Liver (tissue), 9 donors: ENCODE data around the gene OSTF1. TPM values are rescaled to one million over a fixed set of nuclear protein-coding genes. Genes with fewer than 3 reads are reported as not detected.

Experiments used
- DNase-seq: peaks from one replicate; pipeline ENCODE4 v3.0.0-alpha.2; 2017; ENCODE audit warnings: low spot score
- H3K27ac ChIP-seq, 2 donors: one replicate each; pipeline ENCODE4 v1.7.0; 2013; ENCODE audit warnings: inconsistent platforms in 2 of 2, low read length in 2 of 2, control low read depth in 1 of 2, low read depth in 1 of 2, mild to moderate bottlenecking in 1 of 2
- H3K27me3 ChIP-seq, 4 donors: one replicate each; pipeline versions ENCODE4 v1.6.1 to v1.7.0; 2013; ENCODE audit warnings: low read length in 3 of 4, inconsistent platforms in 1 of 4, mild to moderate bottlenecking in 1 of 4, moderate library complexity in 1 of 4; ENCODE audit not compliant: control insufficient read depth in 4 of 4, insufficient read depth in 4 of 4
- H3K36me3 ChIP-seq, 4 donors: one replicate each; pipeline versions ENCODE4 v1.6.1 to v1.7.0; 2013; ENCODE audit warnings: low read length in 3 of 4, mild to moderate bottlenecking in 3 of 4, low read depth in 1 of 4, moderate library complexity in 1 of 4; ENCODE audit not compliant: control insufficient read depth in 4 of 4, insufficient read depth in 3 of 4
- H3K4me1 ChIP-seq, 4 donors: one replicate each; pipeline versions ENCODE4 v1.6.1 to v1.7.0; 2013; ENCODE audit warnings: low read length in 3 of 4, mild to moderate bottlenecking in 3 of 4, moderate library complexity in 1 of 4; ENCODE audit not compliant: control insufficient read depth in 4 of 4, insufficient read depth in 4 of 4
- H3K4me3 ChIP-seq, 3 donors: one replicate each; pipeline versions ENCODE4 v1.6.1 to v1.7.0; 2013; ENCODE audit warnings: low read length in 3 of 3, control low read depth in 1 of 3, low read depth in 1 of 3, mild to moderate bottlenecking in 1 of 3
- H3K9ac ChIP-seq, 2 donors: one replicate each; pipeline ENCODE4 v1.7.0; 2013; ENCODE audit warnings: low read length in 2 of 2, mild to moderate bottlenecking in 2 of 2, moderate library complexity in 2 of 2, control low read depth in 1 of 2, low read depth in 1 of 2
- H3K9me3 ChIP-seq, 4 donors: one replicate each; pipeline versions ENCODE4 v1.6.1 to v1.7.0; 2013; ENCODE audit warnings: low read length in 3 of 4; ENCODE audit not compliant: control insufficient read depth in 4 of 4
- CTCF ChIP-seq: fragments of 150-350 bp; IDR thresholded peaks from 2 replicates; pipeline ENCODE4 v1.5.1; 2017; ENCODE audit warnings: improper control_type of control experiment, low read depth, low read length; ENCODE audit not compliant: missing input control
- EGR1 ChIP-seq, 2 donors: IDR thresholded peaks; 2 replicates each; pipeline ENCODE4 v1.6.1; 2016 to 2018; ENCODE audit warnings: antibody characterized with exemption in 2 of 2, low read depth in 2 of 2
- FOXA1 ChIP-seq: IDR thresholded peaks from 2 replicates; pipeline ENCODE4 v1.6.1; 2016; ENCODE audit warnings: antibody characterized with exemption
- FOXA2 ChIP-seq: IDR thresholded peaks from 2 replicates; pipeline ENCODE4 v1.6.1; 2016; ENCODE audit warnings: antibody characterized with exemption
- GABPA ChIP-seq, 2 donors: IDR thresholded peaks in 1 of 2; conservative IDR thresholded peaks in 1 of 2; 2 replicates each; pipeline ENCODE4 v1.6.1; 2016; ENCODE audit warnings: antibody characterized with exemption in 2 of 2, mild to moderate bottlenecking in 1 of 2, moderate library complexity in 1 of 2
- HNF4A ChIP-seq, 2 donors: conservative IDR thresholded peaks; 2 replicates each; pipeline ENCODE4 v1.6.1; 2016; ENCODE audit warnings: antibody characterized with exemption in 2 of 2, mild to moderate bottlenecking in 2 of 2
- HNF4G ChIP-seq: IDR thresholded peaks from 2 replicates; pipeline ENCODE4 v1.6.1; 2016; ENCODE audit warnings: antibody characterized with exemption
- JUND ChIP-seq, 2 donors: IDR thresholded peaks; 2 replicates each; pipeline ENCODE4 v1.6.1; 2016; ENCODE audit warnings: antibody characterized with exemption in 2 of 2
- NR2F2 ChIP-seq: IDR thresholded peaks from 2 replicates; pipeline ENCODE4 v1.6.1; 2016; ENCODE audit warnings: antibody characterized with exemption
- RAD21 ChIP-seq, 2 donors: IDR thresholded peaks; 2 replicates each; pipeline ENCODE4 v1.6.1; 2016; ENCODE audit warnings: antibody characterized with exemption in 2 of 2, mild to moderate bottlenecking in 2 of 2
- RXRA ChIP-seq, 2 donors: IDR thresholded peaks; 2 replicates each; pipeline ENCODE4 v1.6.1; 2017 to 2018; ENCODE audit warnings: antibody characterized with exemption in 2 of 2, mild to moderate bottlenecking in 1 of 2
- SP1 ChIP-seq: IDR thresholded peaks from 2 replicates; pipeline ENCODE4 v1.6.1; 2018; ENCODE audit warnings: antibody characterized with exemption, mild to moderate bottlenecking
- TAF1 ChIP-seq: conservative IDR thresholded peaks from 2 replicates; pipeline ENCODE4 v1.6.1; 2016; ENCODE audit warnings: antibody characterized with exemption, mild to moderate bottlenecking
- YY1 ChIP-seq: IDR thresholded peaks from 2 replicates; pipeline ENCODE4 v1.6.1; 2016; ENCODE audit warnings: antibody characterized with exemption, mild to moderate bottlenecking
- WGBS: extraction: QIAGEN DNeasy Blood & Tissue Kit; methylation state at CpG from one replicate; pipeline ENCODE4 v1.1.7; 2013; 5-methylcytosine and 5-hydroxymethylcytosine counted together
- polyA plus RNA-seq, 2 donors: library from polyadenylated mRNA; stranded (reverse) in 1 of 2; unstranded in 1 of 2; fragments of 200-250 nt in 1 of 2; fragments of >200 nt in 1 of 2; fragmentation: Nextera tagmentation in 1 of 2; extraction: Ambion mirVana in 1 of 2; gene quantifications; one replicate each; pipeline versions ENCODE4 v1.2.1 to v1.2.3, GENCODE V29; 2013 to 2015
- total RNA-seq, 2 donors: library from RNA; depleted of rRNA; stranded (reverse); fragments of >200 nt; gene quantifications; one replicate each; pipeline ENCODE4 v1.2.3, GENCODE V29; 2014
- TF ChIP-seq, protein P1 (sequence below): IDR thresholded peaks from 2 replicates; pipeline ENCODE4 v1.6.1; 2016; ENCODE audit warnings: antibody characterized with exemption
- TF ChIP-seq, protein P2 (sequence below): IDR thresholded peaks from 2 replicates; pipeline ENCODE4 v1.6.1; 2016; ENCODE audit warnings: antibody characterized with exemption
- TF ChIP-seq, protein P3 (sequence below): IDR thresholded peaks from 2 replicates; pipeline ENCODE4 v1.6.1; 2016; ENCODE audit warnings: antibody characterized with exemption
- TF ChIP-seq, protein P4 (sequence below): IDR thresholded peaks from 2 replicates; pipeline ENCODE4 v1.6.1; 2016; ENCODE audit warnings: antibody characterized with exemption, mild to moderate bottlenecking
- donor health status: healthy.
- donor health status: healthy.
- donor health status: healthy.
- donor health status: healthy.
- donor health status: healthy.

Gene OSTF1
- total and polyA plus RNA-seq, 4 donors = 19.8 to 29.7 (median 26.9) TPM

DNA sequence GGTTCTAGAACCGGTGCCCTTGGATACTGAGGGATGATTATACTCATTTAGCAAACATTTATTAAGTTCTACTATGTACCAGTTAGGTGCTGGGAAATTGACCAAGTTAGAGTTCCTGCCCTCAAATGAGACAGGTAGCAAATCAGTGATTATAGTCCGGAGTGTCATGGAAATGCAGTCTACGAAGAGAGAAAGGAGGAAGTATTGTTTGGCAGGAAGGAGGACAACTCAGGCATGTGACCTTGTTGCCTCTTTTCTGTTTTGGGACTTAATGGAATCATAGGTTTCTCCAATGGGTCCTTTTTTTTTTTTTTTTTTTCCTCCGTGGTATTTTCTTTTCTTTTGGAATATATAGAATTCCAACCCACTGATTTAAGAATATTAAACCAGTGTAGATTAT lies 28.0 kb downstream of the OSTF1 start:
- no peak overlapping the region for H3K27ac ChIP-seq
- H3K4me1 ChIP-seq = peaks cover 0 to 6% (median under 1%) of the 10 kb centered on the region in 4 donors
- WGBS = 81% methylated on average over 4 of the region's 4 CpGs
- DNase-seq = no peak
- no peaks in the 10 kb centered on the region for H3K9me3 ChIP-seq
- H3K9ac ChIP-seq = no peak overlapping the region
- no peaks in the 10 kb centered on the region for H3K27me3 ChIP-seq
- peaks cover 2 to 13% (median 6%) of the 10 kb centered on the region in 4 donors for H3K36me3 ChIP-seq
- TF ChIP-seq EGR1 (IDR thresholded peaks at IDR 0.05; ENCODE audit: low read depth in 2 of 2) (no peak), TAF1 (no peak), HNF4G (no peak), SP1 (no peak), NR2F2 (no peak), RXRA (IDR thresholded peaks at IDR 0.05) (no peak), HNF4A (conservative IDR thresholded peaks at IDR 0.05) (no peak), YY1 (no peak), CTCF (no peak), GABPA (IDR thresholded peaks at IDR 0.05 in 1 of 2, conservative IDR thresholded peaks at IDR 0.05 in 1 of 2) (no peak), FOXA1 (no peak), JUND (IDR thresholded peaks at IDR 0.05) (no peak), RAD21 (IDR thresholded peaks at IDR 0.05) (no peak), FOXA2 (no peak)
- TF ChIP-seq, protein P1, sequence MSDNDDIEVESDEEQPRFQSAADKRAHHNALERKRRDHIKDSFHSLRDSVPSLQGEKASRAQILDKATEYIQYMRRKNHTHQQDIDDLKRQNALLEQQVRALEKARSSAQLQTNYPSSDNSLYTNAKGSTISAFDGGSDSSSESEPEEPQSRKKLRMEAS = no peak
- TF ChIP-seq, protein P2, sequence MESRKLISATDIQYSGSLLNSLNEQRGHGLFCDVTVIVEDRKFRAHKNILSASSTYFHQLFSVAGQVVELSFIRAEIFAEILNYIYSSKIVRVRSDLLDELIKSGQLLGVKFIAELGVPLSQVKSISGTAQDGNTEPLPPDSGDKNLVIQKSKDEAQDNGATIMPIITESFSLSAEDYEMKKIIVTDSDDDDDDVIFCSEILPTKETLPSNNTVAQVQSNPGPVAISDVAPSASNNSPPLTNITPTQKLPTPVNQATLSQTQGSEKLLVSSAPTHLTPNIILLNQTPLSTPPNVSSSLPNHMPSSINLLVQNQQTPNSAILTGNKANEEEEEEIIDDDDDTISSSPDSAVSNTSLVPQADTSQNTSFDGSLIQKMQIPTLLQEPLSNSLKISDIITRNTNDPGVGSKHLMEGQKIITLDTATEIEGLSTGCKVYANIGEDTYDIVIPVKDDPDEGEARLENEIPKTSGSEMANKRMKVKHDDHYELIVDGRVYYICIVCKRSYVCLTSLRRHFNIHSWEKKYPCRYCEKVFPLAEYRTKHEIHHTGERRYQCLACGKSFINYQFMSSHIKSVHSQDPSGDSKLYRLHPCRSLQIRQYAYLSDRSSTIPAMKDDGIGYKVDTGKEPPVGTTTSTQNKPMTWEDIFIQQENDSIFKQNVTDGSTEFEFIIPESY = no peak
- TF ChIP-seq, protein P3, sequence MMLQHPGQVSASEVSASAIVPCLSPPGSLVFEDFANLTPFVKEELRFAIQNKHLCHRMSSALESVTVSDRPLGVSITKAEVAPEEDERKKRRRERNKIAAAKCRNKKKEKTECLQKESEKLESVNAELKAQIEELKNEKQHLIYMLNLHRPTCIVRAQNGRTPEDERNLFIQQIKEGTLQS = no peak
- TF ChIP-seq, protein P4, sequence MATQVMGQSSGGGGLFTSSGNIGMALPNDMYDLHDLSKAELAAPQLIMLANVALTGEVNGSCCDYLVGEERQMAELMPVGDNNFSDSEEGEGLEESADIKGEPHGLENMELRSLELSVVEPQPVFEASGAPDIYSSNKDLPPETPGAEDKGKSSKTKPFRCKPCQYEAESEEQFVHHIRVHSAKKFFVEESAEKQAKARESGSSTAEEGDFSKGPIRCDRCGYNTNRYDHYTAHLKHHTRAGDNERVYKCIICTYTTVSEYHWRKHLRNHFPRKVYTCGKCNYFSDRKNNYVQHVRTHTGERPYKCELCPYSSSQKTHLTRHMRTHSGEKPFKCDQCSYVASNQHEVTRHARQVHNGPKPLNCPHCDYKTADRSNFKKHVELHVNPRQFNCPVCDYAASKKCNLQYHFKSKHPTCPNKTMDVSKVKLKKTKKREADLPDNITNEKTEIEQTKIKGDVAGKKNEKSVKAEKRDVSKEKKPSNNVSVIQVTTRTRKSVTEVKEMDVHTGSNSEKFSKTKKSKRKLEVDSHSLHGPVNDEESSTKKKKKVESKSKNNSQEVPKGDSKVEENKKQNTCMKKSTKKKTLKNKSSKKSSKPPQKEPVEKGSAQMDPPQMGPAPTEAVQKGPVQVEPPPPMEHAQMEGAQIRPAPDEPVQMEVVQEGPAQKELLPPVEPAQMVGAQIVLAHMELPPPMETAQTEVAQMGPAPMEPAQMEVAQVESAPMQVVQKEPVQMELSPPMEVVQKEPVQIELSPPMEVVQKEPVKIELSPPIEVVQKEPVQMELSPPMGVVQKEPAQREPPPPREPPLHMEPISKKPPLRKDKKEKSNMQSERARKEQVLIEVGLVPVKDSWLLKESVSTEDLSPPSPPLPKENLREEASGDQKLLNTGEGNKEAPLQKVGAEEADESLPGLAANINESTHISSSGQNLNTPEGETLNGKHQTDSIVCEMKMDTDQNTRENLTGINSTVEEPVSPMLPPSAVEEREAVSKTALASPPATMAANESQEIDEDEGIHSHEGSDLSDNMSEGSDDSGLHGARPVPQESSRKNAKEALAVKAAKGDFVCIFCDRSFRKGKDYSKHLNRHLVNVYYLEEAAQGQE = no peak
- no peak overlapping the region for H3K4me3 ChIP-seq
